Measurements from ENCODE around the gene S100PBP.
"Not testable (repeated sequence)": the region's sequence is repeated elsewhere in the genome, so short reads cannot be mapped to it uniquely, and the experiment has no call there.

DNA sequence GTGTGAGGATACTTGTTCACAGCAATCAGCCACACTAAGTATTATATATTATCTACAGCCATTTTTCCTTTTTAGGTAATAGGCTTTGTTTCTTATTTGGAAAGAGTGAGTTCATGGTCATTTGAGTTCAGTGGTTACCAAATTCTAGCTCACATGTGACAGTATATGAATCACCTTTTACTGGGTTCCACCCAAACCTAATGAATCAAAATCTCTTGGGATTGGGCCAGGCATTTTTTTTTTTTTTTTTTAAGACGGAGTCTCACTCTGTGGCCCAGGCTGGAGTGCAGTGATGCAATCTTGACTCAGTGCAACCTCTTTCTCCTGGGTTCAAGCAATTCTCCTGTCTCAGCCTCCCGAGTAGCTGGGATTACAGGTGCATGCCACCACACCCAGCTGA is 28.1 kb upstream of the S100PBP start:
- not testable (repeated sequence) for TF ChIP-seq POLR2A (IDR thresholded peaks at IDR 0.05)
- TF ChIP-seq, protein P1, sequence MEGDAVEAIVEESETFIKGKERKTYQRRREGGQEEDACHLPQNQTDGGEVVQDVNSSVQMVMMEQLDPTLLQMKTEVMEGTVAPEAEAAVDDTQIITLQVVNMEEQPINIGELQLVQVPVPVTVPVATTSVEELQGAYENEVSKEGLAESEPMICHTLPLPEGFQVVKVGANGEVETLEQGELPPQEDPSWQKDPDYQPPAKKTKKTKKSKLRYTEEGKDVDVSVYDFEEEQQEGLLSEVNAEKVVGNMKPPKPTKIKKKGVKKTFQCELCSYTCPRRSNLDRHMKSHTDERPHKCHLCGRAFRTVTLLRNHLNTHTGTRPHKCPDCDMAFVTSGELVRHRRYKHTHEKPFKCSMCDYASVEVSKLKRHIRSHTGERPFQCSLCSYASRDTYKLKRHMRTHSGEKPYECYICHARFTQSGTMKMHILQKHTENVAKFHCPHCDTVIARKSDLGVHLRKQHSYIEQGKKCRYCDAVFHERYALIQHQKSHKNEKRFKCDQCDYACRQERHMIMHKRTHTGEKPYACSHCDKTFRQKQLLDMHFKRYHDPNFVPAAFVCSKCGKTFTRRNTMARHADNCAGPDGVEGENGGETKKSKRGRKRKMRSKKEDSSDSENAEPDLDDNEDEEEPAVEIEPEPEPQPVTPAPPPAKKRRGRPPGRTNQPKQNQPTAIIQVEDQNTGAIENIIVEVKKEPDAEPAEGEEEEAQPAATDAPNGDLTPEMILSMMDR (IDR thresholded peaks at IDR 0.05) = not testable (repeated sequence)
